Activated T-cell treated with anti-CD3 and anti-CD28 coated beads for 24 hours (primary cell): ENCODE results near the gene TPGS2.
"Not testable (repeated sequence)": the region's sequence is repeated elsewhere in the genome, so short reads cannot be mapped to it uniquely, and the experiment has no call there.

ENCODE experiments used
- DNase-seq: peaks from one replicate; pipeline ENCODE4 v3.0.0-alpha.2; 2020; ENCODE audit warnings: low read depth

TPGS2 gene

GRCh38 chr18:36772241-36772723 lies 56.5 kb downstream of the TPGS2 start:
- no peak for DNase-seq

GRCh38 chr18:36771245-36771644 lies 57.6 kb downstream of the TPGS2 start:
- no peak for DNase-seq

- no peak for DNase-seq
Measured at GRCh38 chr18:36770315-36770946, 58.4 kb downstream of the TPGS2 start.

GRCh38 chr18:36769611-36770314 lies 59.0 kb downstream of the TPGS2 start:
- no peak for DNase-seq

- no peak for DNase-seq
Measured at GRCh38 chr18:36769172-36769571, 59.6 kb downstream of the TPGS2 start.

GRCh38 chr18:36766836-36767235 lies 62.0 kb downstream of the TPGS2 start:
- DNase-seq, result no peak

- DNase-seq, result not testable (repeated sequence)
Measured at GRCh38 chr18:36762965-36763364, 65.8 kb downstream of the TPGS2 start.

GRCh38 chr18:36762074-36762473 lies 66.7 kb downstream of the TPGS2 start:
- no peak for DNase-seq

- no peak for DNase-seq
Measured at GRCh38 chr18:36761186-36761698, 67.6 kb downstream of the TPGS2 start.

- DNase-seq, result no peak
Measured at GRCh38 chr18:36760598-36760997, 68.2 kb downstream of the TPGS2 start.

- no peak for DNase-seq
Measured at GRCh38 chr18:36759167-36759776, 69.5 kb downstream of the TPGS2 start.

GRCh38 chr18:36758623-36759022 lies 70.2 kb downstream of the TPGS2 start:
- no peak for DNase-seq

- DNase-seq, result no peak
Measured at GRCh38 chr18:36757991-36758390, 70.8 kb downstream of the TPGS2 start.

- DNase-seq, result no peak
Measured at GRCh38 chr18:36757081-36757480, 71.7 kb downstream of the TPGS2 start.

GRCh38 chr18:36756242-36756641 lies 72.6 kb downstream of the TPGS2 start:
- no peak for DNase-seq

- no peak for DNase-seq
Measured at GRCh38 chr18:36752929-36753865, 75.6 kb downstream of the TPGS2 start.

- no peak for DNase-seq
Measured at GRCh38 chr18:36745219-36745975, 83.4 kb downstream of the TPGS2 start.

- no peak for DNase-seq
Measured at GRCh38 chr18:36744261-36744876, 84.4 kb downstream of the TPGS2 start.
